K562 (cell line): Measurements from ENCODE around the gene AIF1. TPM values are rescaled to one million over a fixed set of nuclear protein-coding genes. Genes with fewer than 3 reads are reported as not detected.

Experiments used
- CCNT2 ChIP-seq: IDR thresholded peaks from 2 replicates; pipeline ENCODE4 v1.6.1; 2011; ENCODE audit warnings: borderline replicate concordance, low read depth, mild to moderate bottlenecking, moderate library complexity, mixed read lengths, low read length; ENCODE audit not compliant: insufficient read length; ENCODE audit errors: extremely low read depth
- KLF16 ChIP-seq: IDR thresholded peaks from 2 replicates; pipeline ENCODE4 v1.6.1; 2016; ENCODE audit warnings: antibody characterized with exemption
- LEF1 ChIP-seq: fragments of 450-650 bp; IDR thresholded peaks from 2 replicates; pipeline ENCODE4 v1.6.1; 2016; ENCODE audit warnings: mild to moderate bottlenecking
- NCOA1 ChIP-seq: fragments of 450-650 bp; IDR thresholded peaks from 2 replicates; pipeline ENCODE4 v1.6.1; 2016; ENCODE audit warnings: low read depth
- NCOA2 ChIP-seq, 2 experiments: fragments of 450-650 bp; IDR thresholded peaks; 2 replicates each; pipeline ENCODE4 v1.6.1; 2018; ENCODE audit warnings: mild to moderate bottlenecking in 2 of 2, moderate library complexity in 1 of 2; ENCODE audit not compliant: partially characterized antibody in 2 of 2
- SMAD4 ChIP-seq: fragments of 250-450 bp; sonication (Bioruptor Pico); conservative IDR thresholded peaks from 2 replicates; pipeline ENCODE4 v1.8.0; 2021; ENCODE audit warnings: inconsistent platforms, mild to moderate bottlenecking, moderate library complexity
- XRCC3 ChIP-seq: fragments of 450-650 bp; IDR thresholded peaks from 2 replicates; pipeline ENCODE4 v1.6.1; 2017; ENCODE audit warnings: mild to moderate bottlenecking, moderate library complexity
- XRCC4 ChIP-seq: IDR thresholded peaks from one replicate; pipeline ENCODE4 v1.6.1; 2011; ENCODE audit not compliant: insufficient read depth, insufficient read length; ENCODE audit errors: extremely low read depth
- ZFP30 ChIP-seq: fragments of 250-450 bp; sonication (Bioruptor Pico); IDR thresholded peaks from 2 replicates; pipeline ENCODE4 v1.8.0; 2022; ENCODE audit warnings: moderate library complexity, mild to moderate bottlenecking, inconsistent platforms, borderline replicate concordance
- ZNF584 ChIP-seq: fragments of 200-800 bp; sonication (Bioruptor generic); IDR thresholded peaks from 2 replicates; pipeline ENCODE4 v1.6.1; 2016; ENCODE audit warnings: low read depth, mild to moderate bottlenecking, missing genetic modification characterization, missing compliant biosample characterization
- ZSCAN29 ChIP-seq: fragments of 450-650 bp; IDR thresholded peaks from 2 replicates; pipeline ENCODE4 v1.6.1; 2017
- polyA plus RNA-seq, 8 experiments: library from polyadenylated mRNA; depleted of rRNA in 4 of 8; stranded (reverse) in 5 of 8; unstranded in 3 of 8; fragments of >200 nt; fragmentation: Nextera tagmentation in 2 of 8; fragmentation: Illumina TruSeq in 1 of 8; extraction: Ambion mirVana in 2 of 8; extraction: Trizol in 1 of 8; gene quantifications; 2 replicates each; pipeline versions ENCODE4 v1.2.1 to v1.2.3, GENCODE V29; 2011 to 2014; ENCODE audit warnings: inconsistent platforms in 1 of 8, missing spikeins in 1 of 8
- total RNA-seq, 7 experiments: library from RNA; depleted of rRNA in 6 of 7; stranded (reverse); fragments of >200 nt in 6 of 7; fragmentation: Illumina TruSeq in 2 of 7; extraction: Trizol in 2 of 7; gene quantifications; 2 replicates each; pipeline versions ENCODE4 v1.2.1 to v1.2.3, GENCODE V29; 2011 to 2021; ENCODE audit warnings: low replicate concordance in 1 of 7
- TF ChIP-seq, protein P1 (sequence below): fragments of 150-350 bp; conservative IDR thresholded peaks from 2 replicates; pipeline ENCODE4 v1.6.1; 2014; ENCODE audit warnings: low read length
- TF ChIP-seq, protein P2 (sequence below): fragments of 450-650 bp; IDR thresholded peaks from 2 replicates; pipeline ENCODE4 v1.6.1; 2017; ENCODE audit warnings: antibody characterized with exemption, mild to moderate bottlenecking
- TF ChIP-seq, protein P3 (sequence below): sonication (generic); formaldehyde crosslinking; IDR thresholded peaks from 2 replicates; pipeline ENCODE4 v1.8.0; 2022; ENCODE audit warnings: missing genetic modification reagents, mild to moderate bottlenecking, borderline replicate concordance

The AIF1 gene
- total and polyA plus RNA-seq, 9 of the 15 experiments (the other 6 are each of a cell fraction or from before 2014, with no cell fraction given) = 9.4 to 33.4 (median 19.4) TPM

DNA sequence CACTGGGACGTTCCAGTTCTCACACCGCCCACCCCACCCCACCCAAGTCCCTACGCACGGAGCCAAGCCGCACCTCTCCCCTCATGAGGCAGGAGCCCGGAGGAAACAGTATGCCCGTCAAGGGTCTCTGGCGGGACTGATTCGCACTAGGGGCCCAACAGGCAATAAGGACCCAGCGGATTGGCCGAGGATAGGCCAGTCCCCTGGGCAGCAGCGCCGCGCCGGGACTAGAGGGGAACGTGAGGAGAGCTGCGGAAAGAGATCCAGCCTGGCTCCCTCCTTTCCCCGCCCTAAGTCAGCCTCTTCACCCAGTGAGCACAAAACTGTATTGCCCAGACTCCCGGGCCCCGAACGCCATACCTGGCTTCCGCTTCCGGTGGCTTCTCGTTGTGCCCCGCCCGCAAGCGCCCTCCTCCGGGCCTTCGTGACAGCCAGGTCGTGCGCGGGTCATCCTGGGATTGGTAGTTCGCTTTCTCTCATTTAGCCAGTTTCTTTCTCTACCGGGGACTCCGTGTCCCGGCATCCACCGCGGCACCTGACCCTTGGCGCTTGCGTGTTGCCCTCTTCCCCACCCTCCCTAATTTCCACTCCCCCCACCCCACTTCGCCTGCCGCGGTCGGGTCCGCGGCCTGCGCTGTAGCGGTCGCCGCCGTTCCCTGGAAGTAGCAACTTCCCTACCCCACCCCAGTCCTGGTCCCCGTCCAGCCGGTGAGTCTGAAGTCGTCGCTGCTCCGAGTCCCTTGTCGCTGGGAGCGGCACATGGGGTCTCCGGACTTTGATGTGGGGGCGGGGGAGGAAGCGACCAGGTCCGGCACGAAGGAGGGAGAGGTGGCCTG, 50.7 kb downstream of the AIF1 start, which contains the start of gene CSNK2B (continued):
- peak; percentile 27; the same call in 1 of the 2 replicates for TF ChIP-seq NCOA1
- TF ChIP-seq CCNT2 = no peak
- TF ChIP-seq, protein P1, sequence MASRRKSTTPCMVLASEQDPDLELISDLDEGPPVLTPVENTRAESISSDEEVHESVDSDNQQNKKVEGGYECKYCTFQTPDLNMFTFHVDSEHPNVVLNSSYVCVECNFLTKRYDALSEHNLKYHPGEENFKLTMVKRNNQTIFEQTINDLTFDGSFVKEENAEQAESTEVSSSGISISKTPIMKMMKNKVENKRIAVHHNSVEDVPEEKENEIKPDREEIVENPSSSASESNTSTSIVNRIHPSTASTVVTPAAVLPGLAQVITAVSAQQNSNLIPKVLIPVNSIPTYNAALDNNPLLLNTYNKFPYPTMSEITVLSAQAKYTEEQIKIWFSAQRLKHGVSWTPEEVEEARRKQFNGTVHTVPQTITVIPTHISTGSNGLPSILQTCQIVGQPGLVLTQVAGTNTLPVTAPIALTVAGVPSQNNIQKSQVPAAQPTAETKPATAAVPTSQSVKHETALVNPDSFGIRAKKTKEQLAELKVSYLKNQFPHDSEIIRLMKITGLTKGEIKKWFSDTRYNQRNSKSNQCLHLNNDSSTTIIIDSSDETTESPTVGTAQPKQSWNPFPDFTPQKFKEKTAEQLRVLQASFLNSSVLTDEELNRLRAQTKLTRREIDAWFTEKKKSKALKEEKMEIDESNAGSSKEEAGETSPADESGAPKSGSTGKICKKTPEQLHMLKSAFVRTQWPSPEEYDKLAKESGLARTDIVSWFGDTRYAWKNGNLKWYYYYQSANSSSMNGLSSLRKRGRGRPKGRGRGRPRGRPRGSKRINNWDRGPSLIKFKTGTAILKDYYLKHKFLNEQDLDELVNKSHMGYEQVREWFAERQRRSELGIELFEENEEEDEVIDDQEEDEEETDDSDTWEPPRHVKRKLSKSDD = no peak
- no peak for TF ChIP-seq XRCC4
- no peak for TF ChIP-seq ZNF584
- TF ChIP-seq XRCC3 = no peak
- TF ChIP-seq LEF1 = peak; percentile 73
- peak; percentile 57 for TF ChIP-seq SMAD4 (CRISPR knock-in tag)
- TF ChIP-seq ZFP30 (CRISPR knock-in tag) = no peak
- no peak for TF ChIP-seq NCOA2 (IDR thresholded peaks at IDR 0.05; ENCODE audit: partially characterized antibody in 2 of 2)
- TF ChIP-seq, protein P2, sequence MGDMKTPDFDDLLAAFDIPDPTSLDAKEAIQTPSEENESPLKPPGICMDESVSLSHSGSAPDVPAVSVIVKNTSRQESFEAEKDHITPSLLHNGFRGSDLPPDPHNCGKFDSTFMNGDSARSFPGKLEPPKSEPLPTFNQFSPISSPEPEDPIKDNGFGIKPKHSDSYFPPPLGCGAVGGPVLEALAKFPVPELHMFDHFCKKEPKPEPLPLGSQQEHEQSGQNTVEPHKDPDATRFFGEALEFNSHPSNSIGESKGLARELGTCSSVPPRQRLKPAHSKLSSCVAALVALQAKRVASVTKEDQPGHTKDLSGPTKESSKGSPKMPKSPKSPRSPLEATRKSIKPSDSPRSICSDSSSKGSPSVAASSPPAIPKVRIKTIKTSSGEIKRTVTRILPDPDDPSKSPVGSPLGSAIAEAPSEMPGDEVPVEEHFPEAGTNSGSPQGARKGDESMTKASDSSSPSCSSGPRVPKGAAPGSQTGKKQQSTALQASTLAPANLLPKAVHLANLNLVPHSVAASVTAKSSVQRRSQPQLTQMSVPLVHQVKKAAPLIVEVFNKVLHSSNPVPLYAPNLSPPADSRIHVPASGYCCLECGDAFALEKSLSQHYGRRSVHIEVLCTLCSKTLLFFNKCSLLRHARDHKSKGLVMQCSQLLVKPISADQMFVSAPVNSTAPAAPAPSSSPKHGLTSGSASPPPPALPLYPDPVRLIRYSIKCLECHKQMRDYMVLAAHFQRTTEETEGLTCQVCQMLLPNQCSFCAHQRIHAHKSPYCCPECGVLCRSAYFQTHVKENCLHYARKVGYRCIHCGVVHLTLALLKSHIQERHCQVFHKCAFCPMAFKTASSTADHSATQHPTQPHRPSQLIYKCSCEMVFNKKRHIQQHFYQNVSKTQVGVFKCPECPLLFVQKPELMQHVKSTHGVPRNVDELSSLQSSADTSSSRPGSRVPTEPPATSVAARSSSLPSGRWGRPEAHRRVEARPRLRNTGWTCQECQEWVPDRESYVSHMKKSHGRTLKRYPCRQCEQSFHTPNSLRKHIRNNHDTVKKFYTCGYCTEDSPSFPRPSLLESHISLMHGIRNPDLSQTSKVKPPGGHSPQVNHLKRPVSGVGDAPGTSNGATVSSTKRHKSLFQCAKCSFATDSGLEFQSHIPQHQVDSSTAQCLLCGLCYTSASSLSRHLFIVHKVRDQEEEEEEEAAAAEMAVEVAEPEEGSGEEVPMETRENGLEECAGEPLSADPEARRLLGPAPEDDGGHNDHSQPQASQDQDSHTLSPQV = no peak
- TF ChIP-seq, protein P3, sequence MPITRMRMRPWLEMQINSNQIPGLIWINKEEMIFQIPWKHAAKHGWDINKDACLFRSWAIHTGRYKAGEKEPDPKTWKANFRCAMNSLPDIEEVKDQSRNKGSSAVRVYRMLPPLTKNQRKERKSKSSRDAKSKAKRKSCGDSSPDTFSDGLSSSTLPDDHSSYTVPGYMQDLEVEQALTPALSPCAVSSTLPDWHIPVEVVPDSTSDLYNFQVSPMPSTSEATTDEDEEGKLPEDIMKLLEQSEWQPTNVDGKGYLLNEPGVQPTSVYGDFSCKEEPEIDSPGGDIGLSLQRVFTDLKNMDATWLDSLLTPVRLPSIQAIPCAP (CRISPR knock-in tag) = no peak; the same call in 1 of the 2 replicates
- TF ChIP-seq KLF16 = no peak
- TF ChIP-seq ZSCAN29 = peak; percentile 30; the same call in 1 of the 2 replicates
